SK-N-MC (cell line): ENCODE data around the gene NUDT12.
A peak's percentile ranks its signal among the peaks of the same experiment; 100 is the strongest.

Source experiments
- DNase-seq: peaks from one replicate; pipeline ENCODE4 v3.0.0-alpha.2; 2011; ENCODE audit warnings: low read depth, low spot score
- H3K27ac ChIP-seq: fragments of 200-600 bp; sonication (generic); 2 replicates; pipeline ENCODE4 v1.5.1; 2016; ENCODE audit warnings: mixed run types
- H3K36me3 ChIP-seq: fragments of 200-600 bp; sonication (generic); 2 replicates; pipeline ENCODE4 v1.6.1; 2017; ENCODE audit warnings: antibody characterized with exemption, low read length, mixed read lengths; ENCODE audit not compliant: insufficient read depth
- H3K4me3 ChIP-seq: fragments of 200-600 bp; sonication (generic); 2 replicates; pipeline ENCODE4 v1.5.1; 2016
- H3K9ac ChIP-seq: fragments of 200-600 bp; sonication (generic); 2 replicates; pipeline ENCODE4 v1.8.0; 2017; ENCODE audit warnings: mixed run types, mixed read lengths; ENCODE audit not compliant: insufficient read length
- H3K9me3 ChIP-seq: fragments of 200-600 bp; sonication (generic); 2 replicates; pipeline ENCODE4 v1.6.1; 2017; ENCODE audit warnings: low read depth, mild to moderate bottlenecking, antibody characterized with exemption, low read length, moderate library complexity, mixed read lengths
- EZH2 ChIP-seq: fragments of 200-600 bp; sonication (generic); IDR thresholded peaks from one replicate; pipeline ENCODE4 v1.6.1; 2017; ENCODE audit warnings: antibody characterized with exemption
- FOXP2 ChIP-seq: optimal IDR thresholded peaks from 2 replicates; pipeline ENCODE3; 2011; ENCODE audit warnings: mild to moderate bottlenecking, moderate library complexity; ENCODE audit not compliant: insufficient read depth; ENCODE audit errors: extremely low read length, control extremely low read depth
- POLR2AphosphoS5 ChIP-seq: IDR thresholded peaks from 2 replicates; pipeline ENCODE4 v1.6.1; 2012; ENCODE audit warnings: mild to moderate bottlenecking, low read depth, low read length, borderline replicate concordance

The NUDT12 gene

GRCh38 chr5:103532086-103532734 lies 30.4 kb downstream of the NUDT12 start:
- no peak for DNase-seq
- no peak overlapping the region for H3K27ac ChIP-seq
- H3K36me3 ChIP-seq: no peaks in the 10 kb centered on the region
- TF ChIP-seq POLR2AphosphoS5: no peak
- no peak for TF ChIP-seq FOXP2
- no peak for TF ChIP-seq EZH2
- no peaks in the 10 kb centered on the region for H3K9me3 ChIP-seq
- no peak overlapping the region for H3K4me3 ChIP-seq
- H3K9ac ChIP-seq: no peak overlapping the region

DNA sequence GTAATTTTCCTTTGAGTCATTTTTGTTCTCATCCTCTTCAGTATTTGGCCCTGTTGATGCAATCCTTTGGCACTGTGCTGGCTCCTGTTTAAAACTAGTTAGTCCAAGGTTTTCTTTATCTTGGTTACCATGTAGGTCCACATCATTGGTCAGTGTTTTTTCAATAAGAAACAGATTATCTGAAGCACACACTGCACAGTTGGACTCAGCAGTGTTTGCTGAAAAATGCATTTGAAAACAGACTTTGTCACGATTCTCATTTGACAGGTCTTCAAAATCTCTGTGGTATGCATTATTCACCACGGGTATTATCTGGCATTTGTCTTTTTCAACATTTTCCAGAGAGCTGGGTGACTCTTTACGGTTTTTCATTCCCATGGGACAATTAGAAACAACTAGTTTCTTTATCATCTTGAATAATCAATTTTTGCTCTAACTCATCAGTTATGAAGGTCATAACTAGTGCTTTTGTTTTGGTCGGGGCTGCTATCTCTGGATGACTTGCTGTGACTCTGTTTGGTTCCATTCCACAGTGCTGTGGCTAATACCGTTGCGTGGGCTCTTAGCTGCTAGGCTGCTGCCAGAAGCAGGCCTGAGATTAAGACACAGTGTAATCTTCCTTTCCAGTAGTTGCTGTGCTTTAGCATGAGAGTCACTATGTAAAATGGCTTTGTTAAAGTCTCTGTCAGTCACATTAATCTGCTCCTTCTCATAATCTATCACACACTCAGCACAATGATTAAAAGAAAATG lies 36.2 kb downstream of the NUDT12 start:
- Histone ChIP-seq H3K9me3 (no peaks in the 10 kb centered on the region), H3K36me3 (no peaks in the 10 kb centered on the region), H3K9ac (no peak overlapping the region), H3K27ac (no peak overlapping the region), H3K4me3 (no peak overlapping the region)
- DNase-seq: no peak
- TF ChIP-seq FOXP2 (no peak), POLR2AphosphoS5 (no peak), EZH2 (no peak)

DNA sequence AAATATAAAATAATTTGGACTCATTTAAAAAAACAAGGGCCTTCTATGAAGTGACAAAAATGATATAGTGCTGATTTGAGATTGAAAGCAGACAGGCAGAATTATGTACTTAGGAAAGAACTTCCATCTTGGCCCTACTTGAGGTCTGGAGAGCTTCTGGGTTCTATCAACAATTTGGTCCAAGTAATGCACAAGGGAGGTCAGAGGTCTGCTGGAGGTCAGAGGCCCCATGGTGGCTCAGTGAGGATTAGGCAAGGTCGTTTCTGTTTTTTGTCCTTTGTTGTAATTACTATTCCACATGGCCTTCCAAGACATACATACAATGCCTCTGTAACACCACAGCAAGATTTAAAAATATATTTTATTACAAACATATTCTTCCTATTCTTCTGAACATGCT lies 37.2 kb downstream of the NUDT12 start:
- H3K9ac ChIP-seq: no peak overlapping the region
- H3K27ac ChIP-seq: no peak overlapping the region
- no peak for DNase-seq

GRCh38 chr5:103523319-103523718 lies 39.3 kb downstream of the NUDT12 start:
- H3K27ac ChIP-seq: no peak overlapping the region
- no peak overlapping the region for H3K9ac ChIP-seq
- TF ChIP-seq POLR2AphosphoS5: no peak
- no peak for TF ChIP-seq EZH2
- TF ChIP-seq FOXP2: no peak

More for the DNA sequence above, 37.2 kb downstream of the NUDT12 start:
- TF ChIP-seq FOXP2 (no peak), POLR2AphosphoS5 (no peak), EZH2 (no peak)
- Histone ChIP-seq H3K4me3 (no peak overlapping the region), H3K36me3 (no peaks in the 10 kb centered on the region), H3K9me3 (no peaks in the 10 kb centered on the region)

GRCh38 chr5:103522586-103522985 lies 40.0 kb downstream of the NUDT12 start:
- no peak overlapping the region for H3K4me3 ChIP-seq
- H3K9me3 ChIP-seq: no peaks in the 10 kb centered on the region
- DNase-seq: no peak
- H3K36me3 ChIP-seq: no peaks in the 10 kb centered on the region
- no peak overlapping the region for H3K9ac ChIP-seq
- no peak overlapping the region for H3K27ac ChIP-seq
- TF ChIP-seq FOXP2: no peak
- no peak for TF ChIP-seq POLR2AphosphoS5
- TF ChIP-seq EZH2: no peak

More at GRCh38 chr5:103523319-103523718, 39.3 kb downstream of the NUDT12 start:
- H3K9me3 ChIP-seq: no peaks in the 10 kb centered on the region
- DNase-seq: no peak
- H3K4me3 ChIP-seq: no peak overlapping the region
- H3K36me3 ChIP-seq: no peaks in the 10 kb centered on the region

DNA sequence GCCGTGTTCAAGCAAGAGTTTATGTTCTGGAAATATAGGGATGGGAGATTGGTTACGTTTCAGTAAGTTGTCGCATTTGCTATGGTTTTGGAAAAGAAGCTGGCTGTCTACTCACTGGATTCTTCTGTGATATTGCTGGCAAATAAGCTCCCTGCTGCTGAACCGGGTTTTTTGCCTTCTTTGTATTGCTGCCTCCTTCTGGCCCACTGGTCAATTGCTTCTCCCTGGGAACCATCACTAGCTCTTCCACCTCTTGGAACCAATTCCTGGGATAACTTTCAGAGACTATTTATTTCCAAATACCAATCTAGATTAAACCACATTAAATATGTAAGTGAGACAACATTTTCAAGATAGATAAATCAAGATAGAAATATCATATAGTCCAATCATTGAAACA lies 43.0 kb downstream of the NUDT12 start:
- TF ChIP-seq POLR2AphosphoS5 (no peak), EZH2 (no peak), FOXP2 (no peak)
- DNase-seq: no peak

DNA sequence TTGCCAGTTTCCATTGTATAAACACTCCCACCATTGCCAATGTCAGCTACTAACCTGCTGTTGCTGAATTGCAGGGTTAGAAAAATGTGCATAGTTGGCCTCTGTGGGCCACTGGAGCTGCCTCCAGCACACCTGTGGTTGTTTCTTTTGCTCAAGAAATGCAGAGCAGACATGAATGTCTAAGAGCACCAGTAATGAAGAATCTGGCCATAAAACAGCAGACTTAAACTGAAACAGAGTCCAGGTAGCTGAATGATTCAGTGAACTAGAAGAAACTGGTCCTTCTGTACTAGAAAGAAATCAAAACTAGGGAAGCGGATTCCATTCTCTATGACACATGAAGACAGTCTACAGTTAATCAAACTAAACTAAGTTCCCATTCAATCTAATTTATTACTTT lies 48.2 kb downstream of the NUDT12 start:
- no peak overlapping the region for H3K9ac ChIP-seq
- no peak overlapping the region for H3K27ac ChIP-seq
- TF ChIP-seq EZH2 (no peak), POLR2AphosphoS5 (no peak), FOXP2 (no peak)
- no peaks in the 10 kb centered on the region for H3K36me3 ChIP-seq
- no peak for DNase-seq
- H3K9me3 ChIP-seq: no peaks in the 10 kb centered on the region
- H3K4me3 ChIP-seq: no peak overlapping the region

More for the DNA sequence above, 43.0 kb downstream of the NUDT12 start:
- Histone ChIP-seq H3K9ac (no peak overlapping the region), H3K36me3 (no peaks in the 10 kb centered on the region), H3K4me3 (no peak overlapping the region), H3K9me3 (no peaks in the 10 kb centered on the region), H3K27ac (no peak overlapping the region)

- Histone ChIP-seq H3K9ac (no peak overlapping the region), H3K27ac (peak overlapping the region; percentile 77; the same call in 1 of the 2 replicates), H3K9me3 (no peaks in the 10 kb centered on the region), H3K36me3 (no peaks in the 10 kb centered on the region), H3K4me3 (0 out of 2 replicates have a peak overlapping the region, but pooled peaks have one; percentile 0)
- DNase-seq: no peak
- TF ChIP-seq EZH2 (no peak), POLR2AphosphoS5 (no peak), FOXP2 (no peak)
Observed at GRCh38 chr5:103513701-103514100, 48.9 kb downstream of the NUDT12 start.
